Daoy (cell line): ENCODE results near the gene TRIO. TPM values are rescaled to one million over a fixed set of nuclear protein-coding genes. Genes with fewer than 3 reads are reported as not detected.

Source experiments
- DNase-seq: peaks from one replicate; pipeline ENCODE4 v3.0.0-alpha.2; 2015; ENCODE audit warnings: low read depth
- total RNA-seq: library from RNA; depleted of rRNA; stranded (reverse); fragments of >200 nt; shearing (Covaris generic); gene quantifications from 2 replicates; pipeline ENCODE4 v1.2.3, GENCODE V29; 2014

Gene TRIO
- total RNA-seq, 1 experiment from 2014 or later, result 112 TPM

DNA sequence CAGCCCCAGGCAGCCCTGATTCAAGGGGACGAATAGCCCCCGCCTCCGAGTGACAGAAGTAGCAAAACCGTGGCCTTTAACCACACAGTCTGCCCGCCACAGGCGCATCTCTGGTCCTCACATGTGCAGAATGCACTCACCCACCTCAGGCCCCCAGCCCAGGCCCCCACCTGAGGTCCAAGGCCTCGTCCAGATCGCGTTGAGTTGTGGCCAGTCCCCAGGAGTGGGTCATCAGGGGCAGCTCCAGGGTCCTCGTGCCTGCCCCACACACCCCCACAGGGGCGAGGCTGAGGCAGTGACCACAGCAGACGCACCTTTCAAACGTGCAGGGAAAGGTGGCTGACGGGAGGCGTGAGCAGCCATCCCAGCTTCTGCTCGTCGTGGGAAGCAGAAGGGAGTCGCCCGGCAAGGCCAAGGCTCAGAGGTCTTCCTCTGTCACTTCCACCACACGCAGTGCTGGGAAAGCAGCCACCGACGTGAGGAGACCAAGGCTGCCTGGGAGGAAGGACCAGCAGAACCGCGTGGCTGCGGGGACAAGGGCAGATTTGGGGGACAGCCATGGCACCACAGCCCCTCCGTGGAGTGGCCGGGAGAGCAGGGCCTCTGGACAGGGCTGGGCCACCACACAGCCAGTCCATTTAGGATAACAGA lies 360.7 kb downstream of the TRIO start:
- no peak for DNase-seq

DNA sequence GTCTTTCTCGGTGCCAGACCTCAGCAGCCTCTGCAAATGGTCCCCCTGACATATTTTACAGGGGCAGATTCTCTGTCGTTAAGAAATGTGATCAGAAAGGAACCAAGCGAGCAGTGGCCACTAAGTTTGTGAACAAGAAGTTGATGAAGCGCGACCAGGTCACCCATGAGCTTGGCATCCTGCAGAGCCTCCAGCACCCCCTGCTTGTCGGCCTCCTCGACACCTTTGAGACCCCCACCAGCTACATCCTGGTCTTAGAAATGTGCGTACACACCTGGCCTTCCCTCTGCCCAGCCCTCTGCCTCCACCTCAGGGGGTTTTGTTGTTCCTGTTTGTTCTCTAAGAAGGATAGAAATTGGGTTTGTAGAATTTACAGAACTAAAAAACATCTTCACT lies 361.2 kb downstream of the TRIO start:
- DNase-seq, result no peak

DNA sequence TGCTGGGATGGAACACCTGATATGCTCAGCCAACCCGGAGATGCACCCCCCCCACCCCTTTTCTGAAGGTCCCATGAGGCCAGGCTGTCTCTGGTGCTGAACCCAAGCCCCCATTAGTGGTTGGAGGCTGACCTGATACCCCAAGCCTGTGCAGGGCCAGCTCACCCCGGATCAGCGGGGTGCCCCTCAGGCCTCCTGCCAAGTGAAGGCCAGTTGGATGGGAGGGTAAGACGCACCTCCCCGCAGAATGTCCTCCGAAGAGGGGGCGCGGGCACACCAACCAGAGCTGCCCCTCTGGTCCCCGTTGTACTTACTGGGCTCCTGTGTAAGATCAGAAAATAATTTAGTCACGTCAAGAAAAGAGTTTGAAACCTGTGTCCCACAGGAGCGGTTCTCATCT lies 361.7 kb downstream of the TRIO start:
- DNase-seq, result no peak

DNA sequence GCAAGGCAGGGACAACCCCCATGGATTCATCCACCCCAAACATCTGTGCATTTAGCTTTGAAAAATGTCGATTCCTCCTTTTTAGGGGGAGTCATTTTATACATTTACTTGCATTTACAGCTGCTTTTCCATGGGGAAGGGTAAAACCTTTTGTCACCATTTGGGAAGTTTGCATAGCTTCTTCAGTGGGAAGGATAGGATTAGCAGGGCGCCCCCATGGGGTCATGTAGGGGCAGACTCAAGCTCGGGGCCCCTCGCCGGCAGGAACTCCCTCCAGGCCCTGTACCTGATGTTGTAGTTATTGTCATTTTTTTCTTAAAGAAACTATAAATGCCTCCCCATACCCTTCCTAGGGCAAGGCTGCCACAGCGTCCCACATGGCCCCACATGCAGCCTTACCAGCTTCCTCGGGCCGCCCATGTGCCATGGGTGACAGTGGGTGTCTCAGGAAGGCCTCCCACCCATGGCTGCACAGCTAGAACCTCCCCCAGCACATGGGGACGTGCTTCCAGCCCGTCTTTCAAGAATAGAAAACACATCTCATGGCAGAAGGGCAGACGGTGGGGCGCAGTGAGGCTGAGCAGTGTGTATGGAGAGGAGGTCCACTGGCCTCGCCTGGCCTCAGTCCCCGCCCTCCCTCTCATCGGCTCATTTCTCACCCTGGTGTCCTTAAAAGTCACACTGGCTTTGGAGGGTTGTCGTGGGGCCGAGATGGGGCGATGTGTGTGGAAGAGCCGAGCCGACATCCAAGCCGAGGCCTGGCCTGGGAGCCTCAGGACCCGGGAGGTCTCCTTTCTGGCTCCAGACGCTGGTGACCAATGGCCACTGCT lies 362.4 kb downstream of the TRIO start:
- DNase-seq, result no peak

DNA sequence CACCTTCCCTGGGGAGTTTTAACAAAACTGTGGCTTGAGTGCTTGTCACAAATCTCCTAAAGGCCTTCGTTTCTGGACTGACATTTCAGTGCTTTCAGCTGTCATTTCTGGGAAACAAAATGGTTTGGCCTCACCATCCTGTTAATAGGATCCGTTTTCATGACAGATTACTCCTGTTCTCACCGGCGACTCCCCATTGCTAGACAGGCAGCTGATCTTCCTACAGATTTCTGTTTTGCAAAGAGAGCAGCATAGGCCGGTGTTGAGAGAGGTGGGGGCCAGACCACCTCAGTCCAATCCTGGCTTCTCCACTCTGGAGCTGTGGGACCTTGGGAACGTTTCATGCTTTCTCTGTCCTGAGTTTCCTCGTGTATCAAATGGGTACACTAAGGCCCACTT lies 363.0 kb downstream of the TRIO start:
- DNase-seq, result no peak

DNA sequence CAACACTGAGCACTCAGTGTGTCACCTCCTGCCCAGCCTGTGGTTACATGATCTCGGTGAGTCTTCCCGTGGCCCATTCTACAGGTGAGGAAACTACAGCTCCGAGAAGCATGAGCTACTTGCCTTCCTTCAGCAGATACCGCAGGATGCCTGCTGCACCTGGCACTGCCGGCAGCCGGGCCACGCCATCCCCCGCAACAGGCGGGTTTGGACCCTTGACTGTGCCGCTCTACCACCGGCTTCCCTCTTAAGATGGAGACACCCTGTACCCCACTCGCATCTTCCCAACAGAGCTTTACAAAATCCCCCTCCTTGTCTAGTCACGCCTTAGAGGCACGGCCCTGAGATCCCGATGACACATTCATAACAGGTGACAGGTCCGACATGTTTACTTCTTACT lies 363.5 kb downstream of the TRIO start:
- DNase-seq, result no peak

DNA sequence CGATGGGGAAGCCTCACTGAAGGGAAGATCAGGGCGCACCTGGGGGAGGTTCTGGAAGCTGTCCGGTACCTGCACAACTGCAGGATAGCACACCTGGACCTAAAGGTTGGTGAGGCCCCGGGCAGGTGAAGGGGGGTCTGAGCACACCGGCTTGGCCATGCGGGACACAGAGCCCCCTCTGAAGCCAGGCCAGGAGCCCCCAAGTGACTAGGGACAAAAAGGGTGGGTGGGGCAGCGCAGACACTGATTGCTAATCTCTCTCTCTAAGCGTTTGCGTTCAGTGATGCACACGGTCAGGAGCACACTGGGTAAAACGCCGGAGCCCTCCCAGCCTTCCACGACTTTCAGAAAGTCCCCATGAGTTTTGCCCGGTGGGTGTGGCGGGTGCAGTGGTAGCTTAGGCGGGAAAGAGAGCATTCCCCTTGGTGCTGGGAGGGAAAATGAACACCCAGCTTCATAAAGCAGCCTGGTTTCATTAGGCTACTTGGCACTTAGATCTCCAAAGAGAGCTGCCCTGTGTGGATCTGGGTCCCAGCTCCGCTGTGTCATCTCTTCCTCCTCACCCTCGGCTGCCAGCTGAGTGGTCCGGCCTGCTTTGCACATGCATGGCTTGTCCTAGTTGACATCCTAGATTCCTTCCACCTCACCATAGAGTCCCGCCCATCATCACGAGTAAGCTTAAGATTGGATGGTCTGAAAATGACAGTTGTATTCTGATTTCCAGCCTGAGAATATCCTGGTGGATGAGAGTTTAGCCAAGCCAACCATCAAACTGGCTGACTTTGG lies 364.2 kb downstream of the TRIO start:
- DNase-seq, result no peak

DNA sequence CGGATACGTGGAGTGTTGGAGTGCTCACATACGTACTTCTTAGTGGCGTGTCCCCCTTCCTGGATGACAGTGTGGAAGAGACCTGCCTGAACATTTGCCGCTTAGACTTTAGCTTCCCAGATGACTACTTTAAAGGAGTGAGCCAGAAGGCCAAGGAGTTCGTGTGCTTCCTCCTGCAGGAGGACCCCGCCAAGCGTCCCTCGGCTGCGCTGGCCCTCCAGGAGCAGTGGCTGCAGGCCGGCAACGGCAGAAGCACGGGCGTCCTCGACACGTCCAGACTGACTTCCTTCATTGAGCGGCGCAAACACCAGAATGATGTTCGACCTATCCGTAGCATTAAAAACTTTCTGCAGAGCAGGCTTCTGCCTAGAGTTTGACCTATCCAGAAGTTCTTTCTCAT lies 364.9 kb downstream of the TRIO start:
- DNase-seq, result no peak

DNA sequence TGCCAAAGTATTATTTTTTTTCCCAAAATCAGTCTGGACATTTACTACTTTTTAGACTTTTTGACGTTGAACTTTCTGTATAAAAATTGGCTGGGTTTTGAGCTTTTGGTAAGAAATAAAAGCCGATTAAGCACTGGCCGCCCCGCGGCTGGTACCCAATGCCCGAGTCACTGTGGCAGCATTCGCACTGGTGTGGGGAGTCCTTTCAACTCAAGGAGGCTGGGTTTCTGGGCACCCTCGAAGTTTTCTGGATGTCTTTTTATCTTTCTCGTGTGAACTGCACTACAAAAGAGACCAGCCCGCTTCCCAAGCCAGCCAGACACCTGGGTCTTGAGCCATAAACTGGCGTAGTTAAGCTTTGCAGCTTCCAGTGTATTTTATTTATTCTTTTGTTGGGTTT lies 366.4 kb downstream of the TRIO start:
- no peak for DNase-seq

DNA sequence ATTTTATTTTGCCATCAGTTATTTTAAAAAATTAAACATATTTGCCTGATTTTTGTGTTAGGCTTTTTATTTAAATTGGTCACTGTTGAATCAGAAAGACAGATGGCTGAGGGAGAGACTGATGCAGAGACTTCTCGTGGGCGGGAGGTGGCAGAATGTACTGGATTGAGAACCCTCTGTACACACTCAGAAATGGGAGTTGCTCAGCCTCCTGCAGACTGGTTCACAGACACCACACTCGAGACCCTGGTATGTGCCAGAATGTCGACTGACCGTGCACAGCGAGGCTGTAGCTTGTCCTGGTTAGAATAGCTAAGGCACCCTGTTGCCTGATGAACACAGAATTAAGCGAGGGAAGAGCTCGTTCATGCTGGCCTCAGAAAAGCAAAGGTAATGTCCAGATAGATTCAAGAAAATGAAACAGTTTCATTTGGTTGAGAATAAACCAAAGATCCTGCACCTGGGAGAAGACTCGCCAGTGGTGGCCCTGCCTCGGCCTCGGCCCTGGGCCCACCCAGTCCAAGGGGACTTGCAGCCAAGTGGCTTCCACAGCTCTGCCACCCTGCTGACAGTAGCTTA lies 367.1 kb downstream of the TRIO start:
- DNase-seq, result no peak

DNA sequence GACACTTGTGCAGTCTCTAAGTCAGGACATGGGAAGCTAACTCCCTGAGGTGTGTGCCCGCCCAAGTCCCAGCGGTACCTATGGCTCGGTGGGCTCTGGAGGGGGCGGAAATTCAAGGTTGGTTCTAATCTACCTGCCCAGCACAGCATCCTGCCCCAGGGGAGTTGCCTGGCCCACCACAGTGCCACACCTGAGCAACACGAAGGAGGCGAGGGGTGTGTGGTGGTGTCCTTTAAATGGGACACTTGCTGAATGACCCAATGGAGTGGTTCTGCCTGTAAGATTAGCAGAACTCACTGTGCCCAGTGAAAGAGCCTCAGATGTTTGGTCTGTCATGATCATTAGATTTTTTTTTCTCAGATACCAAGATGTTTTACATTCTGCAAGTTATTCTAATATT lies 367.7 kb downstream of the TRIO start:
- DNase-seq, result no peak

DNA sequence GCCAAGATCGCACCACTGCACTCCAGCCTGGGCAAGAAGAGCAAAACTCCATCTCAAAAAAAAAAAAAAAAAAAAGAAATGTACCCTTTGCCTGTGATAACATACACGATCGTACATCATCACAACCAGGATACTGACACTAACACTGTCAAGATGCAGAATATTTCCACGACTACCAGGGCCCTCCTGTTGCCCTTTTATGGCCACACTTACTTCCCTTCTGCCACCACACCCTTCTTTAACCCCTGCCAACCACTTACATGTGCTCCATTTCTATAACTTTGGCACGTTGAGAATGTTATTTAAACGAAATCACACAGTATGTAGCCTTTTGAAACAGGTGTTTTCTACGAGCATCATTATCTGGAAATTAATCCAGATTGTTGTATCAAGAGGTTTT lies 369.4 kb downstream of the TRIO start:
- no peak for DNase-seq

DNA sequence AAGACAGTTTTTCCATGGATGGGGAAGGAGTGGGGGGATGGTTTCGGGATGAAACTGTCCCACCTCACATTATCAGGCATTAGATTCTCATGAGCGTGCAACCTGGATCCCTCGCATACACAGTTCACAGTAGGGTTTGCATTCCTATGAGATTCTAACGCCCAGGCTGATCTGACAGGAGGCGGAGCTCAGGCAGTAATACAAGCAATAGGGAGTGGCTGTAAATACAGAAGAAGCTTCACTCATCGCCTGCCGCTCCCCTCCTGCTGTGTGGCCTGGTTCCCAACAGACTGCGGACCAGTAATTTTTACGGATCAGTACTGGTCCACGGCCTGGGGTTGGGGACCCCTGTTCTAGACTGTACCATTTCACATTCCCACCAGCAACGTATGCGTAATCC lies 370.1 kb downstream of the TRIO start:
- no peak for DNase-seq

DNA sequence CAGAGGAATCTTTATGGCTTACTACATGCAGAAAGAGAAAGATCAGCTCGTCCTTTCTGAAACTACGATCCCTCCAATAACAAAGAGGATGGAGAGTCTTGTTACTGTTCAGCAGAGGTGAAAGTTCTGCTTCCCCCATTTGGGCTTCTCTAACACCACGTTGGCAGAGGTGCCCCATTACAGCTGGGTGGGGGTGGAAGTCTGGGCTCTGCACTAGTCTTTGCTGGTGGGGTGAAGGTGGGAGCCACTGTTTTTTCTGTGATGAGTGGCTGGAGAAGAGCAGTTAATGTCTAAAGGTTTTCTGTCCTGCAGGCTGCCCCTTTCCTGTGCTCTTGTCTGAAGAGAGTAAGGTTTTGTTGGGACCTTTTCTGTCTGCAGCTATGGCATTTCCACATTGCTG lies 373.8 kb downstream of the TRIO start:
- DNase-seq, result no peak

DNA sequence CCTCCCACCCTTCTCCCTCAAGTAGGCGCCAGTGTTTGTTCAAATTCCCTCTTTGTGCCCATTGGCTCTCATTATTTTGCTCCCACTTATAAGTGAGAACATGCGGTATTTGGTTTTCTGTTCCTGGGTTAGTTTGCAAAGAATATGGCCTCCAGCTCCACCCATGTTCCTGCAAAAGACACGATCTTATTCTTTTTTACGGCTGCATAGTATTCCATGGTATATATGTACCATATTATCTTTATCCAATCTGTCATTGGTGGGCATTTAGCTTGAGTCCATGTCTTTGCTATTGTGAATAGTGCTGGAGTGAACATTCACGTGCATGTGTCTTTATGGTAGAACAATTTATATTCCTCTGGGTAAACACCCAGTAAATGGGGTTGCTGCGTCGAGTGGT lies 375.5 kb downstream of the TRIO start:
- DNase-seq, result no peak

DNA sequence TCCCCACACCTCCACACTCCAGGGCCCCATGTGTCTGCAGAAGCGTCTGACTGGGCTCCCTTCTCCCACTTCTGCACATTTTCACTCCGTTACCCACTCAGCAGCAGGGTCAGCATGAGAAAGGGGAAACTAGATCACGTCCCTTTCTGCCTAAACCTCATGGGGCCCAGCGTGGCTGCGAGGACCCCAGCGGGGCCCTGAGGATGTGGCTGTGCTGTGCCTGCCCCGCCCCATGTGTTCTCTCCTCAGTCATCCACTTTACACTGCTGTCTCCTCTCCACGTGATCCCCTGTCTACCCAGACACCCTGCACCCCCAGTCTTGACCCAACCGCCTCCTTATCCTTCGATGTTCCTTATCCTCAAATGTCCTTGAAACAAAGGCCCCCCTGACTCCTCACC lies 378.6 kb downstream of the TRIO start:
- no peak for DNase-seq

DNA sequence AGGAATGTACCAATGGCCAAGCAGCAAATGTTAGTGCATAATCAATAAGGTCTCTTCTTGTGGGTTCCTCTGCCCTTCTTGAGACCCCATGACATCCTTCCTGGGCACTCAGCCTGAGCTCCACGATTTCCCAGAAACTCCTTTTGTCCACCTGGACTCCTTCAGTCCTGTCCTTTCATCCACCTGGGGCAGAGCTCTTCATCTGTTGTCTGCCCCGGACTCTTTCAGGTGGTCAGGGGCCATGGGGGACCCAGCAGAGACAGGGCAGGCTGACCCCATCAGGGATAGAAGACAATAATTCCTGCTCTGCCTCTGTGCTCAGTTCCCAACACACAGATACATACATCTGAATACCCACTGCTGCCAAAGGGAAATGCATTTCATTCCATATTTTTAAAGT lies 379.6 kb downstream of the TRIO start:
- DNase-seq, result no peak

DNA sequence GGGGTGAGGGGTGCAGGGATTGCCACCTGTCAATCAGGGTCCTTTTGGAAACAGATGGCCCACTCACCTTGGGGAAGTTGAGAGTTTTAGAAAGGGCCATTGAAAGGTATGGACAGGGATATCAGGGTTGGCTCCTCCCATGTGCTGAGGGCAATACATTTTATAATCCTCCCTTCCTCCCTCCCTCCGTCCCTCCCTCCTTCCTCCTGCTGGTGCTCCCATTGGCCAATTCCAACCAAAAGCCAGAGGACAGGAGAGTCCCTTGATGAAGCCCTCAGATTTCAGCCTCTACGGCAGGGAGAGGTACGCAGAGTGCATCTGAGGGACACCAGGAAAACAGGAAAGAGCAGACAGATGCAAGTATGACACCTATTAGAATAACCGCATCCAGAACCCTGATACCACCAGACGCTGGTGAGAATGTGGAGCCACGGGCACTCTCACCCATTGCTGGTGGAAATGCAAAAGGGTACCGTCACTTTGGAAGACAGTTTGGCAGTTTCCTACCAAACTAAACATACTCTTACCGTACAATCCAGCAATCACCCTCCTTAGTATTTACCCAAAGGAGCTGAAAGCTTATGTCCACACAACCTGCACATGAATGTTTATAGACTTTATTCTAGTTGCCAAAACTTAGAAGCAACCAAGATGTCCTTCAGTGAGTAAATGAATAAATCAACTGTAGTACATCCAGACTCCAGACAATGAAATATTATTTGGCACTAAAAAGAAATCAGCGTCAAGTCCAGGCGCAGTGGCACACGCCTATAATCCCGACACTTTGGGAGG lies 380.3 kb downstream of the TRIO start:
- DNase-seq, result no peak

DNA sequence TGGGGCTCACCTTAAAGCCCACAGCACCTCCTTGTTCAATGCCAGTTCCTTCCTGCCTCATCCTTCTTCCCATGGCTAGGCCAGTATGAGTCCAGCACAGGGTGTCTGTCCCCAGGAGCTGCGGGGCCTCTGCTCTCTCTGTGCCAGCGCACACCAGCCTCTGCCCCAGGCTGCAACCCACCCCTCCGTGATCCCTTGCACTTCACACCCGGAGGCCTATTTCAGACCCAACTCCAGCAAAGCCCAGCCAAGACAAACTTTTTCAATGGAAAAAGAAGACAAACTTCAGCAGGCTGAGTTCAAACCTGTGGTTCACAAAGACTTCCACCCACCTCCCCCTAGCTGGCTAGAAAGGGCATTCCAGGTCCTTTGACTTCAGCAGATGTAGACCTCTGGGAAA lies 382.3 kb downstream of the TRIO start:
- no peak for DNase-seq

DNA sequence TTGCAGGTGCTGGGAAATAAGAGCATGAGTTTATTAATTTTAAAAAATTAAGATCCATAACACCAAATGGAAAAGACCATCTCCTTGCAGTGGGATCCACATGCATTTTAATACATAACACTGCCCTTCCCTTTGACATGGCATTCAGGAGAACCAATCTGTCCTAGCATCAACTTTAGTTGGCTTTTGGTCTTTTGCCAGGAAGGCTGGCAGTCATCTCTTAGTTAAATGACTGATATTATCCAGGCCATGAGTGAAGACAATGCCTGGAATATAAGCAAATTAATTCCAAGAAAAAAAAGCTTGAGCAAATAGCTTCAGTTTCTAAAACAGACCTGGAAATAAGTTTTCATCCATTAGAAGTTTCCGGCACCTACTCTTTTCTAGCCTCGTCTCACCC lies 383.4 kb downstream of the TRIO start:
- DNase-seq, result no peak

DNA sequence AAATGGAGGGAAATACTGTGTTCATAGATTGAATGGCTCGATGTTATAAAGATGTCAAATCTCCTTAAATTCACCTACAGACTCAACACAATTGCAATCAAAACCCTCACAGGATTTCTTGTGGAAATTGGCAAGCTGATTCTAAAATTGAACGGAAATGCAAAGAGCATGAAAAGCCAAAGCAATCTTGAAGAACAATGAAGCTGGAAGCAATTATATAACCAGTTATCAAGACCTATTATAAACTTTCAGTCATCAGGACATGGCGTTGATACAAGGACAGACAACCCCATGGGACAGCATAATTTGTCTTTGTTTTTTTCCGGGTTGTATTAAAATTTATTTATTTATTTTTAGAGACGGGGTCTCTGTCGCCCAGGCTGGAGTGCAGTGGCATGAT lies 385.0 kb downstream of the TRIO start:
- no peak for DNase-seq

DNA sequence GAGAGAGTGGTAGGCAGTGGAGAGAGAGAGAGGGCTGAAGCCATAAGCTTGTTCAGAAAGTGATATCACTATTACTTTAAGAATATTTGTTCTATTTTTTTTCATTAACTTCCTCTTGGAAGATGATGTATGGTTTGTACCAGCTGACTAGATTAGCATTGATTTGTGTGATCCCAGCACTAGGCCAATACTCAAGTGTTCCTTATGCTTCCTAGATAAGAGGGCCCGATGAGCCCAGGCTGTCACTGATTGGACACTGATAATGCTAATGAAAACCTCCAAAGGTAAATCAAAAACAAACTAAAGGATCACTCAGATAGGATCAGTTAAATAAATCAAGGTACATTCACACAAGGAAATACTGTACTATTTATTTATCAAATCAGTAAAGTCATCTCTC lies 385.8 kb downstream of the TRIO start:
- no peak for DNase-seq
